ENCODE data around the gene EXOSC2.

- TF ChIP-seq EZH2 (IDR thresholded peaks at IDR 0.05; ENCODE audit: low read depth, unreplicated experiment): peak; percentile 13
- TF ChIP-seq CTCF (conservative IDR thresholded peaks at IDR 0.05; ENCODE audit: low read depth in 2 of 2): peak; percentile 80 to 92
- TF ChIP-seq POLR2AphosphoS5 (IDR thresholded peaks at IDR 0.05; ENCODE audit: low read depth): no peak
- no peak for TF ChIP-seq EZH2phosphoT487 (IDR thresholded peaks at IDR 0.05; ENCODE audit: unreplicated experiment)
- no peak for TF ChIP-seq REST (IDR thresholded peaks at IDR 0.05; ENCODE audit: unreplicated experiment)
- no peak for TF ChIP-seq STAT1 (IDR thresholded peaks at IDR 0.05; ENCODE audit: unreplicated experiment)
- no peak for TF ChIP-seq CREB1 (CRISPR knock-in tag; IDR thresholded peaks at IDR 0.05; ENCODE audit: low read depth)
- TF ChIP-seq ETS1 (IDR thresholded peaks at IDR 0.05): no peak
- TF ChIP-seq JUNB (IDR thresholded peaks at IDR 0.05; ENCODE audit: unreplicated experiment): no peak
- no peak for TF ChIP-seq ZNF331 (CRISPR knock-in tag; IDR thresholded peaks at IDR 0.05; ENCODE audit: low read depth)
- no peak for TF ChIP-seq ZNF462 (CRISPR knock-in tag; IDR thresholded peaks at IDR 0.05)
- no peak for TF ChIP-seq NANOG (IDR thresholded peaks at IDR 0.05; ENCODE audit: borderline replicate concordance)
- no peak for TF ChIP-seq ZNF114 (CRISPR knock-in tag; IDR thresholded peaks at IDR 0.05)
These were observed 11.0 kb upstream of the EXOSC2 start for GRCh38 chr9:130682421-130683121.

Data from GM23338 (cell line).